ENCODE measurements around the gene AMPD3. TPM values are rescaled to one million over a fixed set of nuclear protein-coding genes. Genes with fewer than 3 reads are reported as not detected.

AMPD3 gene
- 1.7 and 2.1 TPM in 2 replicates for polyA plus RNA-seq (2012; rRNA removed)
- 1.1 and 1.6 TPM in 2 replicates for polyA plus RNA-seq (2012; cell fraction: cytosol; rRNA removed)
- polyA plus RNA-seq (2012; cell fraction: nucleus; rRNA removed): 4.1 and 4.6 TPM in 2 replicates

DNA sequence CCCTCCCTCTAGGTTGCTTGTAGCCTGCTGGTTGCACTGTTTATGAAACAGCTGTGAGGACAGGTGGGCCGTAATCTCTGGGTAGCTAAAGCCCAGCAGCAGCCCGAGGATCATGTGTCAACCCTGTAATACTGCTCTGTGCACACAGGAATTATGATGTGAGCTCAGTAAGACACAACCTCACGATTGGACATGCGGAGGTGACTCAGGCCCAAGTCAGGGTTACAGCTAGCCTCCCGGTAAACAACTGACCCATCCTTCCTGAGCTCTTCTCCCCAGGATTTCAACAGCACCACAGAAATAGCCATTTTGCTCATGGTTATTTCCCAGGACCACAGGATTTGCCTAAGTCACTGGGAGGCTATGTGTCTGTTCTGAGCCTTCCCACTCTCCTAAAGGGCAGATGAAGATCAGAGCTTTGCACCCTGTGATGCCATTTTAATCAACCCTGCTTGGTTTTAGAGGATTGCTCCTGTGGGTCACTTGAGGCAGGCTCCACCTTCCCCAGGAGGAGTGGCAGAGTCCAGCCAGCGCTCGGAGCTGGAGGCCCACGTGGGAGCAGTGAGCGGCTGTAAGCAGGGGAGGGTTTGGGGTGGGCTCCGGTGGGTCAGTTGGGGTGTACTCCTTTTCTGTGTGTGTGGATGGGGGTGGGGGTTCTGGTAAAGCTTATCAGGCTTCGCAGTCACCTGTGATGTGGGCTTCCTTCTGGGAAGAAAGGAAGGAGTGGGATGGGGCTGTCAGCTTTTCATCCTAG, at the start of gene AMPD3:
AMPD3 (plus strand) TSS at position 387 of the 754 bp plus-strand sequence. CDS start 6,256 bp downstream, outside the sequence.
- Histone ChIP-seq H3K9me3 (no peaks in the 10 kb centered on the region), H3K79me2 (ENCODE audit: insufficient read depth) (no peaks in the 10 kb centered on the region)
- POLR2A ChIA-PET: interaction anchor here (1.3 to 2.0 kb wide), 3 partner anchors 49 to 86 kb away, joined by 3 to 5 read pairs (median 4); partner anchors contain the start of gene RNF141

More for the DNA sequence above, at the start of gene AMPD3:
- Histone ChIP-seq H3F3A (replicated peaks; ENCODE audit: insufficient read depth) (no peaks in the 10 kb centered on the region), H3K4me1 (ENCODE audit: control insufficient read depth in 1 of 2, insufficient read depth in 2 of 2, low read depth in 1 of 2, low read length in 1 of 2) (peaks cover 12 to 34% of the 10 kb centered on the region in 2 experiments; a peak in 3 of 4 replicates), H3K27me3 (ENCODE audit: insufficient read depth) (no peaks in the 10 kb centered on the region), H2AFZ (ENCODE audit: low read depth) (peak within 1 kb of the TSS; percentile 85), H4K20me1 (ENCODE audit: insufficient read depth) (no peaks in the 10 kb centered on the region), H3K9me2 (no peaks in the 10 kb centered on the region), H3K9ac (peak within 1 kb of the TSS; percentile 58), H3K27ac (ENCODE audit: low read depth in 2 of 2, low read length in 1 of 2) (peak within 1 kb of the TSS; percentile 70 to 78), H3K4me3 (ENCODE audit: low read depth in 2 of 2, low read length in 1 of 2) (peak within 1 kb of the TSS; percentile 35 to 62), H3K4me2 (peak within 1 kb of the TSS; percentile 82), H3K36me3 (replicated peaks in 1 of 2; ENCODE audit: control insufficient read depth in 1 of 2, insufficient read depth in 2 of 2, low read length in 1 of 2) (no peaks in the 10 kb centered on the region)
- CTCF ChIA-PET: interaction anchor here (0.8 to 3.0 kb wide), 8 partner anchors 9 to 280 kb away, joined by 3 to 18 read pairs (median 4); partner anchors contain the start of gene RNF141
- DNase-seq: peak; percentile 50
- 41% methylated on average over 7 of the region's 11 CpGs for WGBS (ENCODE audit: low lambda C conversion rate)
- TF ChIP-seq TAF1 (IDR thresholded peaks at IDR 0.05; ENCODE audit: borderline replicate concordance, low read depth, low read length): no peak
- TF ChIP-seq, protein P1, sequence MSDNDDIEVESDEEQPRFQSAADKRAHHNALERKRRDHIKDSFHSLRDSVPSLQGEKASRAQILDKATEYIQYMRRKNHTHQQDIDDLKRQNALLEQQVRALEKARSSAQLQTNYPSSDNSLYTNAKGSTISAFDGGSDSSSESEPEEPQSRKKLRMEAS (IDR thresholded peaks at IDR 0.05; ENCODE audit: low read depth): peak; percentile 41; the same call in 1 of the 2 replicates
- TF ChIP-seq, protein P2, sequence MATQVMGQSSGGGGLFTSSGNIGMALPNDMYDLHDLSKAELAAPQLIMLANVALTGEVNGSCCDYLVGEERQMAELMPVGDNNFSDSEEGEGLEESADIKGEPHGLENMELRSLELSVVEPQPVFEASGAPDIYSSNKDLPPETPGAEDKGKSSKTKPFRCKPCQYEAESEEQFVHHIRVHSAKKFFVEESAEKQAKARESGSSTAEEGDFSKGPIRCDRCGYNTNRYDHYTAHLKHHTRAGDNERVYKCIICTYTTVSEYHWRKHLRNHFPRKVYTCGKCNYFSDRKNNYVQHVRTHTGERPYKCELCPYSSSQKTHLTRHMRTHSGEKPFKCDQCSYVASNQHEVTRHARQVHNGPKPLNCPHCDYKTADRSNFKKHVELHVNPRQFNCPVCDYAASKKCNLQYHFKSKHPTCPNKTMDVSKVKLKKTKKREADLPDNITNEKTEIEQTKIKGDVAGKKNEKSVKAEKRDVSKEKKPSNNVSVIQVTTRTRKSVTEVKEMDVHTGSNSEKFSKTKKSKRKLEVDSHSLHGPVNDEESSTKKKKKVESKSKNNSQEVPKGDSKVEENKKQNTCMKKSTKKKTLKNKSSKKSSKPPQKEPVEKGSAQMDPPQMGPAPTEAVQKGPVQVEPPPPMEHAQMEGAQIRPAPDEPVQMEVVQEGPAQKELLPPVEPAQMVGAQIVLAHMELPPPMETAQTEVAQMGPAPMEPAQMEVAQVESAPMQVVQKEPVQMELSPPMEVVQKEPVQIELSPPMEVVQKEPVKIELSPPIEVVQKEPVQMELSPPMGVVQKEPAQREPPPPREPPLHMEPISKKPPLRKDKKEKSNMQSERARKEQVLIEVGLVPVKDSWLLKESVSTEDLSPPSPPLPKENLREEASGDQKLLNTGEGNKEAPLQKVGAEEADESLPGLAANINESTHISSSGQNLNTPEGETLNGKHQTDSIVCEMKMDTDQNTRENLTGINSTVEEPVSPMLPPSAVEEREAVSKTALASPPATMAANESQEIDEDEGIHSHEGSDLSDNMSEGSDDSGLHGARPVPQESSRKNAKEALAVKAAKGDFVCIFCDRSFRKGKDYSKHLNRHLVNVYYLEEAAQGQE (IDR thresholded peaks at IDR 0.05; ENCODE audit: low read depth, low read length): no peak
- no peak for TF ChIP-seq EP300 (IDR thresholded peaks at IDR 0.05; ENCODE audit: borderline replicate concordance in 1 of 2, low read depth in 1 of 2, low read length in 1 of 2)
- TF ChIP-seq RXRA (IDR thresholded peaks at IDR 0.05; ENCODE audit: borderline replicate concordance, low read depth): no peak
- TF ChIP-seq POLR2AphosphoS5 (IDR thresholded peaks at IDR 0.05; ENCODE audit: low read depth, low read length): peak; percentile 23; the same call in 1 of the 2 replicates
- TF ChIP-seq, protein P3, sequence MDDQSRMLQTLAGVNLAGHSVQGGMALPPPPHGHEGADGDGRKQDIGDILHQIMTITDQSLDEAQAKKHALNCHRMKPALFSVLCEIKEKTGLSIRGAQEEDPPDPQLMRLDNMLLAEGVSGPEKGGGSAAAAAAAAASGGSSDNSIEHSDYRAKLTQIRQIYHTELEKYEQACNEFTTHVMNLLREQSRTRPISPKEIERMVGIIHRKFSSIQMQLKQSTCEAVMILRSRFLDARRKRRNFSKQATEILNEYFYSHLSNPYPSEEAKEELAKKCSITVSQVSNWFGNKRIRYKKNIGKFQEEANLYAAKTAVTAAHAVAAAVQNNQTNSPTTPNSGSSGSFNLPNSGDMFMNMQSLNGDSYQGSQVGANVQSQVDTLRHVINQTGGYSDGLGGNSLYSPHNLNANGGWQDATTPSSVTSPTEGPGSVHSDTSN (IDR thresholded peaks at IDR 0.05): peak; percentile 45; the same call in 1 of the 2 replicates
- no peak for TF ChIP-seq FOXJ3 (CRISPR knock-in tag; IDR thresholded peaks at IDR 0.05)
- peak; percentile 45; the same call in 1 of the 2 replicates for TF ChIP-seq FOSL2 (IDR thresholded peaks at IDR 0.05; ENCODE audit: borderline replicate concordance, low read depth)
- TF ChIP-seq TEAD4 (IDR thresholded peaks at IDR 0.05; ENCODE audit: borderline replicate concordance, insufficient read depth): no peak
- no peak for TF ChIP-seq SIN3A (IDR thresholded peaks at IDR 0.05; ENCODE audit: borderline replicate concordance, low read depth, low read length)
- peak; percentile 47; the same call in 1 of the 2 replicates for TF ChIP-seq TCF12 (IDR thresholded peaks at IDR 0.05)
- no peak for TF ChIP-seq RFX5 (IDR thresholded peaks at IDR 0.05; ENCODE audit: low read length)
